ENCODE data around the gene SYCE3.
A peak's percentile ranks its signal among the peaks of the same experiment; 100 is the strongest.

Gene SYCE3

DNA sequence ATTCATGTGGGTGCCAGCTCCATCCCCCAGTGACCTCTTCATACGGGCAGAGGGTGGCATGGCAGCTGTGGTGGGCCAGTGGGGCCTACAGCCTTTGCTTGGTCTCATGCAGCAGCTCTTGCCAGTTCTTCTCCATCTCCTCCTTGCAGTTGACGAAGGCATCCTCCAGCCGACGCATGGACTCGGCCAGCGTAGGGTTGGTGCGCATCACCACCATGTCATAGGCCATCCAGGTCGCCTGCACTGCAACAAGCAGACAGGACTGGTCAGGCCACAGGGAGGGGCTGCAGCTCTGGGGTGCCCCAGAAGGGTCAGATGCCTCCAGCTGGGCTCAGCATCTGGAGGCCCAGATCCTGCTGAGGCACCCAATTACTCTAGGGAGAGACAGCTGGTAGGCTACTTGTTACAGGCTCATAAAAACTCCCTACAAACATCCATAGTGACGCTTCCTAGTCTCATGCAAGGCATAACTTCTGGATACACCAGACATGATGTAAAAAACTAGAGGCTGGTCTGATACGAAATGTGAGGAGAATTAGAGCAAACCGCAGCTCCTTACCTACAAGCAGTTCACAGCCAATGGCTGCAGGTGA, 11.5 kb downstream of the SYCE3 start:
- Histone ChIP-seq H3K4me2 (ENCODE audit: low read depth, low read length) (no peak overlapping the region), H3F3A (ENCODE audit: insufficient read depth, low read length) (no peaks in the 10 kb centered on the region), H2AFZ (ENCODE audit: low read length) (no peak overlapping the region), H3K4me3 (ENCODE audit: low read length) (no peak overlapping the region), H4K20me1 (ENCODE audit: insufficient read depth, low read length) (no peaks in the 10 kb centered on the region), H3K79me2 (ENCODE audit: low read length) (no peaks in the 10 kb centered on the region), H3K4me1 (ENCODE audit: low read length) (no peaks in the 10 kb centered on the region), H3K27me3 (replicated peaks; ENCODE audit: insufficient read depth, low read length) (peaks cover 22% of the 10 kb centered on the region), H3K36me3 (replicated peaks; ENCODE audit: insufficient read depth, low read length) (no peaks in the 10 kb centered on the region), H3K9me3 (replicated peaks; ENCODE audit: insufficient read depth, low read length) (no peaks in the 10 kb centered on the region), H3K9me2 (replicated peaks; ENCODE audit: insufficient read depth, low read length) (no peaks in the 10 kb centered on the region), H3K27ac (ENCODE audit: low read length) (no peak overlapping the region), H3K9ac (ENCODE audit: low read length) (no peak overlapping the region)
- DNase-seq = no peak
- no peak for TF ChIP-seq EZH2 (optimal IDR thresholded peaks at IDR 0.05; ENCODE audit: low read depth, low read length)
- TF ChIP-seq EZH2phosphoT487 (IDR thresholded peaks at IDR 0.05; ENCODE audit: low read length) = no peak
- TF ChIP-seq, protein P1, sequence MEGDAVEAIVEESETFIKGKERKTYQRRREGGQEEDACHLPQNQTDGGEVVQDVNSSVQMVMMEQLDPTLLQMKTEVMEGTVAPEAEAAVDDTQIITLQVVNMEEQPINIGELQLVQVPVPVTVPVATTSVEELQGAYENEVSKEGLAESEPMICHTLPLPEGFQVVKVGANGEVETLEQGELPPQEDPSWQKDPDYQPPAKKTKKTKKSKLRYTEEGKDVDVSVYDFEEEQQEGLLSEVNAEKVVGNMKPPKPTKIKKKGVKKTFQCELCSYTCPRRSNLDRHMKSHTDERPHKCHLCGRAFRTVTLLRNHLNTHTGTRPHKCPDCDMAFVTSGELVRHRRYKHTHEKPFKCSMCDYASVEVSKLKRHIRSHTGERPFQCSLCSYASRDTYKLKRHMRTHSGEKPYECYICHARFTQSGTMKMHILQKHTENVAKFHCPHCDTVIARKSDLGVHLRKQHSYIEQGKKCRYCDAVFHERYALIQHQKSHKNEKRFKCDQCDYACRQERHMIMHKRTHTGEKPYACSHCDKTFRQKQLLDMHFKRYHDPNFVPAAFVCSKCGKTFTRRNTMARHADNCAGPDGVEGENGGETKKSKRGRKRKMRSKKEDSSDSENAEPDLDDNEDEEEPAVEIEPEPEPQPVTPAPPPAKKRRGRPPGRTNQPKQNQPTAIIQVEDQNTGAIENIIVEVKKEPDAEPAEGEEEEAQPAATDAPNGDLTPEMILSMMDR (IDR thresholded peaks at IDR 0.05; ENCODE audit: low read length) = no peak

DNA sequence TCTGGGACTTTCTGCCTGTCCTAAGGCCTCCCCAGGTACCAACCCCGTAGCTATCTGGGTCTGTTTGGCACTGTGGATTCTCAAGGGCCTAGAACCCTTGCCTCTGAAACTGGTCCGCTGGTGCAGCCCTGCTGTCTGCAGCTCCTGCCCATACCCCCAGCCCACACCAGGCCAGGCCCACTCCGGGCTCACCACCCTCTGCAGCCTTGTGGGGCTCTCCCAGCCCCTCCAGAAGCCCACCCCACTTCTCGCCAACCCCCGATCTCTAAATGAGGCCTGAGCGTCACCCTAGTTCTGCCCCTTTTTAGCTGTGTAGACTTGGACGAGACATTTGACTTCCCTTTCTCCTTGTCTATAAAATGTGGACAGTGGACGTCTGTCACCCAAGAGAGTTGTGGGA, 12.3 kb downstream of the SYCE3 start:
- Histone ChIP-seq H3K27ac (ENCODE audit: low read length) (no peak overlapping the region), H3K36me3 (replicated peaks; ENCODE audit: insufficient read depth, low read length) (no peaks in the 10 kb centered on the region), H3F3A (ENCODE audit: insufficient read depth, low read length) (no peaks in the 10 kb centered on the region), H3K9me3 (replicated peaks; ENCODE audit: insufficient read depth, low read length) (no peaks in the 10 kb centered on the region), H2AFZ (ENCODE audit: low read length) (no peak overlapping the region), H3K79me2 (ENCODE audit: low read length) (no peaks in the 10 kb centered on the region), H3K4me3 (ENCODE audit: low read length) (no peak overlapping the region), H4K20me1 (ENCODE audit: insufficient read depth, low read length) (no peaks in the 10 kb centered on the region), H3K27me3 (replicated peaks; ENCODE audit: insufficient read depth, low read length) (peaks cover 24% of the 10 kb centered on the region), H3K9me2 (replicated peaks; ENCODE audit: insufficient read depth, low read length) (no peaks in the 10 kb centered on the region), H3K4me1 (ENCODE audit: low read length) (no peaks in the 10 kb centered on the region), H3K9ac (ENCODE audit: low read length) (no peak overlapping the region), H3K4me2 (ENCODE audit: low read depth, low read length) (no peak overlapping the region)
- TF ChIP-seq EZH2phosphoT487 (IDR thresholded peaks at IDR 0.05; ENCODE audit: low read length) = no peak
- no peak for TF ChIP-seq EZH2 (optimal IDR thresholded peaks at IDR 0.05; ENCODE audit: low read depth, low read length)
- TF ChIP-seq, protein P1 (IDR thresholded peaks at IDR 0.05; ENCODE audit: low read length) = no peak
- no peak for DNase-seq

DNA sequence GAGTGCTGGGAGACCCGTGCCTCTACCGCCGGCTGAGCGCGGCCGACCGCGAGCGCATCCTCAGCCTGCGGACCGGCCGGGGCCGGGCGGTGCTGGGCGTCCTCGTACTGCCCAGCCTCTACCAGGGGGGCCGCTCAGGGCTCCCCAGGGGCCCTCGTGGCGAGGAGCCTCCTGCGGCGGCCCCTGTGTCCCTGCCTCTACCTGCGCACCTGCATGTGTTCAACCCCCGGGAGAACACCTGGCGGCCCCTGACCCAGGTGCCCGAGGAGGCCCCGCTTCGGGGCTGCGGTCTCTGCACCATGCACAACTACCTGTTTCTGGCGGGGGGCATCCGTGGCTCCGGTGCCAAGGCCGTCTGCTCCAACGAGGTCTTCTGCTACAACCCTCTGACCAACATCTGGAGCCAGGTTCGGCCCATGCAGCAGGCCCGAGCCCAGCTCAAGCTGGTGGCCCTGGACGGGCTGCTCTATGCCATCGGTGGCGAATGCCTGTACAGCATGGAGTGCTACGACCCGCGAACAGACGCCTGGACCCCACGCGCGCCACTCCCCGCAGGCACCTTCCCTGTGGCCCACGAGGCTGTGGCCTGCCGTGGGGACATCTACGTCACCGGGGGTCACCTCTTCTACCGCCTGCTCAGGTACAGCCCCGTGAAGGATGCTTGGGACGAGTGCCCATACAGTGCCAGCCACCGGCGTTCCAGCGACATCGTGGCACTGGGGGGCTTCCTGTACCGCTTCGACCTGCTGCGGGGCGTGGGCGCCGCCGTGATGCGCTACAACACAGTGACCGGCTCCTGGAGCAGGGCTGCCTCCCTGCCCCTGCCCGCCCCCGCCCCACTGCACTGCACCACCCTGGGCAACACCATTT, 13.6 kb downstream of the SYCE3 start:
- Histone ChIP-seq H2AFZ (ENCODE audit: low read length) (peak overlapping the region; percentile 27; the same call in 1 of the 2 replicates), H3K9ac (ENCODE audit: low read length) (no peak overlapping the region), H3K4me2 (ENCODE audit: low read depth, low read length) (peak overlapping the region; percentile 34; the same call in 1 of the 2 replicates), H4K20me1 (ENCODE audit: insufficient read depth, low read length) (no peaks in the 10 kb centered on the region), H3K79me2 (ENCODE audit: low read length) (no peaks in the 10 kb centered on the region), H3F3A (ENCODE audit: insufficient read depth, low read length) (peaks cover 7% of the 10 kb centered on the region; the same call in 1 of the 2 replicates), H3K36me3 (replicated peaks; ENCODE audit: insufficient read depth, low read length) (no peaks in the 10 kb centered on the region), H3K27ac (ENCODE audit: low read length) (no peak overlapping the region), H3K27me3 (replicated peaks; ENCODE audit: insufficient read depth, low read length) (peaks cover 25% of the 10 kb centered on the region), H3K9me2 (replicated peaks; ENCODE audit: insufficient read depth, low read length) (no peaks in the 10 kb centered on the region), H3K4me3 (ENCODE audit: low read length) (no peak overlapping the region), H3K4me1 (ENCODE audit: low read length) (0 out of 2 replicates have a peak, but pooled peaks cover 4% of the 10 kb centered on the region), H3K9me3 (replicated peaks; ENCODE audit: insufficient read depth, low read length) (no peaks in the 10 kb centered on the region)
- DNase-seq = no peak
- TF ChIP-seq EZH2phosphoT487 (IDR thresholded peaks at IDR 0.05; ENCODE audit: low read length) (no peak), EZH2 (optimal IDR thresholded peaks at IDR 0.05; ENCODE audit: low read depth, low read length) (no peak)
- TF ChIP-seq, protein P1 (IDR thresholded peaks at IDR 0.05; ENCODE audit: low read length) = no peak

Data from MM.1S (cell line).